GM20000 (cell line): ENCODE results near the gene IRS4.

Source experiments
- DNase-seq: peaks from one replicate; pipeline ENCODE4 v3.0.0; 2012; ENCODE audit warnings: low spot score
- CTCF ChIP-seq: IDR thresholded peaks from 2 replicates; pipeline ENCODE4 v1.5.1; 2012; ENCODE audit warnings: mild to moderate bottlenecking, control low read depth; ENCODE audit errors: extremely low read depth, missing control alignments

The IRS4 gene

GRCh38 chrX:108704839-108705238 lies 31.5 kb downstream of the IRS4 start:
- no peak for DNase-seq
- no peak for TF ChIP-seq CTCF

GRCh38 chrX:108702530-108702929 lies 33.8 kb downstream of the IRS4 start:
- TF ChIP-seq CTCF = no peak
- no peak for DNase-seq

- DNase-seq = no peak
- no peak for TF ChIP-seq CTCF
These were observed 34.7 kb downstream of the IRS4 start for GRCh38 chrX:108701633-108702032.

GRCh38 chrX:108699368-108699767 lies 37.0 kb downstream of the IRS4 start:
- peak; percentile 2 for DNase-seq
- no peak for TF ChIP-seq CTCF

GRCh38 chrX:108696690-108697089 lies 39.7 kb downstream of the IRS4 start:
- no peak for DNase-seq
- TF ChIP-seq CTCF = no peak
